ENCODE data around the gene SLC7A7.

- TF ChIP-seq CTCF (conservative IDR thresholded peaks at IDR 0.05; ENCODE audit: low read depth in 2 of 2) = no peak
- TF ChIP-seq EZH2 (IDR thresholded peaks at IDR 0.05; ENCODE audit: low read depth, unreplicated experiment) = no peak
- TF ChIP-seq POLR2AphosphoS5 (IDR thresholded peaks at IDR 0.05; ENCODE audit: low read depth) = no peak
- TF ChIP-seq CREB1 (CRISPR knock-in tag; IDR thresholded peaks at IDR 0.05; ENCODE audit: low read depth) = no peak
- no peak for TF ChIP-seq EZH2phosphoT487 (IDR thresholded peaks at IDR 0.05; ENCODE audit: unreplicated experiment)
- TF ChIP-seq STAT1 (IDR thresholded peaks at IDR 0.05; ENCODE audit: unreplicated experiment) = no peak
- TF ChIP-seq JUNB (IDR thresholded peaks at IDR 0.05; ENCODE audit: unreplicated experiment) = no peak
- no peak for TF ChIP-seq ZNF331 (CRISPR knock-in tag; IDR thresholded peaks at IDR 0.05; ENCODE audit: low read depth)
- TF ChIP-seq REST (IDR thresholded peaks at IDR 0.05; ENCODE audit: unreplicated experiment) = no peak
- TF ChIP-seq NANOG (IDR thresholded peaks at IDR 0.05; ENCODE audit: borderline replicate concordance) = no peak
- TF ChIP-seq ETS1 (IDR thresholded peaks at IDR 0.05) = no peak
- no peak for TF ChIP-seq ZNF114 (CRISPR knock-in tag; IDR thresholded peaks at IDR 0.05)
- TF ChIP-seq ZNF462 (CRISPR knock-in tag; IDR thresholded peaks at IDR 0.05) = no peak
Observed at GRCh38 chr14:22803687-22803974, 11.6 kb downstream of the SLC7A7 start.
